Right ventricle myocardium superior (tissue), 1 donor: ENCODE results near the gene JADE2. TPM values are rescaled to one million over a fixed set of nuclear protein-coding genes. Genes with fewer than 3 reads are reported as not detected.
"Not testable (repeated sequence)": the region's sequence is repeated elsewhere in the genome, so short reads cannot be mapped to it uniquely, and the experiment has no call there.

Experiments
- ATAC-seq: fragments of 200-7000 bp; cut with Tn5 transposase; one replicate; pipeline ENCODE4 v1.9.1; 2020; ENCODE audit warnings: mild to moderate bottlenecking; ENCODE audit not compliant: poor library complexity
- DNase-seq: peaks from one replicate; pipeline ENCODE4 v3.0.0-alpha.2; 2020
- intact Hi-C: fragments of 100-400 bp; cut with DNase I; formaldehyde crosslinking; loops from one replicate; pipeline ENCODE4 v1.11.2; 2022
- long read RNA-seq: library from polyadenylated mRNA; unstranded; transcript quantifications from one replicate; pipeline ENCODE4 v2.0.0, GENCODE V29; 2021
- total RNA-seq: library from RNA; stranded (reverse); fragmentation: NEBNext Ultra II Directional; extraction: Animal tissue kit (Norgen Biotek cat#: 25700); gene quantifications from one replicate; pipeline ENCODE4 v1.2.1, GENCODE V29; 2021
- donor health status: DM: no; HTN: yes; CAD: no; lungs with severe emphysema.

JADE2 gene
- total RNA-seq: 25.9 TPM
- long read RNA-seq, partial matches to known transcripts: 3 of 29 reads
- long read RNA-seq, other reads (novel, unspliced or antisense): 26 of 29 reads

GRCh38 chr5:134524826-134525682 lies at the start of gene JADE2:
Gene JADE2 (plus strand): TSS chr5:134525670. CDS start chr5:134535858, 10,188 bp downstream.
- intact Hi-C loops: loop anchor here (5.0 kb wide), 4 partner anchors 52 to 153 kb away; partner anchors contain the start of genes CDKN2AIPNL and UBE2B
- peak; percentile 54 for ATAC-seq
- DNase-seq: peak; percentile 84

- ATAC-seq (no peak), DNase-seq (no peak)
- intact Hi-C loops: no loop called here
Observed at GRCh38 chr5:134477462-134478245, 47.8 kb upstream of the JADE2 start.

GRCh38 chr5:134479839-134480238 lies 45.6 kb upstream of the JADE2 start:
- ATAC-seq (no peak), DNase-seq (no peak)
- intact Hi-C loops: no loop called here

- intact Hi-C loops: no loop called here
- DNase-seq (no peak), ATAC-seq (no peak)
Observed at GRCh38 chr5:134489227-134489944, 36.1 kb upstream of the JADE2 start.

- DNase-seq (no peak), ATAC-seq (no peak)
- intact Hi-C loops: no loop called here
Observed at GRCh38 chr5:134490255-134490924, 35.1 kb upstream of the JADE2 start.

- DNase-seq (no peak), ATAC-seq (no peak)
- intact Hi-C loops: no loop called here
Observed at GRCh38 chr5:134490925-134491271, 34.6 kb upstream of the JADE2 start.

- intact Hi-C loops: no loop called here
- DNase-seq (no peak), ATAC-seq (no peak)
Observed at GRCh38 chr5:134491841-134492442, 33.5 kb upstream of the JADE2 start.

GRCh38 chr5:134492568-134492967 lies 32.9 kb upstream of the JADE2 start:
- DNase-seq: no peak
- intact Hi-C loops: no loop called here
- ATAC-seq: no peak

GRCh38 chr5:134493461-134494055 lies 31.9 kb upstream of the JADE2 start:
- DNase-seq (no peak), ATAC-seq (no peak)

GRCh38 chr5:134494780-134495179 lies 30.7 kb upstream of the JADE2 start:
- intact Hi-C loops: no loop called here
- ATAC-seq: no peak
- DNase-seq: no peak

More at GRCh38 chr5:134493461-134494055, 31.9 kb upstream of the JADE2 start:
- intact Hi-C loops: no loop called here

- intact Hi-C loops, DNase-seq, ATAC-seq: not testable (repeated sequence)
Observed at GRCh38 chr5:134499905-134500304, 25.6 kb upstream of the JADE2 start.

- intact Hi-C loops: no loop called here
- ATAC-seq: no peak
Observed at GRCh38 chr5:134500699-134501430, 24.6 kb upstream of the JADE2 start.

GRCh38 chr5:134502259-134502658 lies 23.2 kb upstream of the JADE2 start:
- no peak for DNase-seq
- no peak for ATAC-seq
- intact Hi-C loops: no loop called here

More at GRCh38 chr5:134500699-134501430, 24.6 kb upstream of the JADE2 start:
- no peak for DNase-seq

GRCh38 chr5:134503088-134503936 lies 22.2 kb upstream of the JADE2 start:
- intact Hi-C loops: no loop called here
- ATAC-seq (peak; percentile 25), DNase-seq (peak; percentile 81)

- no peak for DNase-seq
- ATAC-seq: no peak
- intact Hi-C loops: no loop called here
Observed at GRCh38 chr5:134503937-134504437, 21.5 kb upstream of the JADE2 start.
